Colonic mucosa (tissue), 4 donors: ENCODE measurements around the gene HERC6. TPM values are rescaled to one million over a fixed set of nuclear protein-coding genes. Genes with fewer than 3 reads are reported as not detected.

ENCODE experiments used
- DNase-seq: peaks from one replicate; pipeline ENCODE4 v3.0.0-alpha.2; 2020
- H3K27ac ChIP-seq: fragments of 200-600 bp; one replicate; pipeline ENCODE4 v1.8.0; 2021
- H3K27me3 ChIP-seq: fragments of 200-600 bp; one replicate; pipeline ENCODE4 v1.8.0; 2021
- H3K36me3 ChIP-seq: fragments of 200-600 bp; one replicate; pipeline ENCODE4 v1.8.0; 2021
- H3K4me1 ChIP-seq: fragments of 200-600 bp; one replicate; pipeline ENCODE4 v1.8.0; 2021; ENCODE audit warnings: mild to moderate bottlenecking
- H3K4me3 ChIP-seq: fragments of 200-600 bp; one replicate; pipeline ENCODE4 v1.8.0; 2021
- H3K9ac ChIP-seq, 2 donors: one replicate each; pipeline ENCODE4 v1.7.0; 2013; ENCODE audit warnings: control low read depth in 2 of 2, low read depth in 2 of 2, low read length in 2 of 2
- H3K9me3 ChIP-seq: fragments of 200-600 bp; one replicate; pipeline ENCODE4 v1.8.0; 2021
- CTCF ChIP-seq: fragments of 200-600 bp; IDR thresholded peaks from one replicate; pipeline ENCODE4 v1.8.0; 2022; ENCODE audit warnings: antibody characterized with exemption, mild to moderate bottlenecking
- intact Hi-C: fragments of 100-400 bp; cut with DNase I; formaldehyde crosslinking; loops from one replicate; pipeline ENCODE4 v1.14.1; 2022
- total RNA-seq, 2 donors: library from RNA; stranded (reverse); fragmentation: NEBNext Ultra II Directional in 1 of 2; extraction: Animal tissue kit (Norgen Biotek cat#: 25700) in 1 of 2; gene quantifications; one replicate each; pipeline ENCODE4 v1.2.1, GENCODE V29; 2021
- donor health status: healthy.
- donor health status: DM: no; HTN: no; CAD: no.
- donor health status: DM: no; HTN: no; CAD: no.

The HERC6 gene
- total RNA-seq, 2 donors from 2014 or later = 6.2 to 6.3 TPM

DNA sequence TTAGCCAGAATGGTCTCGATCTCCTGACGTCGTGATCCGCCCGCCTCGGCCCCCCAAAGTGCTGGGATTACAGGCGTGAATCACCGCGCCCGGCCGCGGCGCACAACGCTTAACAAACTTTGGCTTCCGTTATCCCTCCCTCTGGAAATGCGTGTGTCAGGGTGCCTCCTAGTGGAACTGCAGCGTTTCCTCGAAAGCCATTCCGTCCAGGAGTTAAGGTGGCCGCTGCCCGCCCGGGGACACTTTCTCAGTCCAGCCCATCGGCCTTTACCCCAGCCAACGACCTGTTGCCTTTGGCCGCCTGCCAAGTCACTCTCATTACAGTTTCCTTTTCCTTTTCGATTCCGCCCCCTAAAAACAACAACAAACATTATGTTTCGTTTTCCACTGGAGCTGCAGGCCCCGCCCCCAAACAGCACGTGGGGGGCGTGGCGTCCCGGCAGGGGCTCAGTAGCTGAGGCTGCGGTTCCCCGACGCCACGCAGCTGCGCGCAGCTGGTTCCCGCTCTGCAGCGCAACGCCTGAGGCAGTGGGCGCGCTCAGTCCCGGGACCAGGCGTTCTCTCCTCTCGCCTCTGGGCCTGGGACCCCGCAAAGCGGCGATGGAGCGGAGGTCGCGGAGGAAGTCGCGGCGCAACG, 78.1 kb downstream of the HERC6 start, which contains the start of gene HERC5:
TSS of gene HERC5 (plus strand) at position 450 of the 637 bp plus-strand sequence. CDS start at position 601, 151 bp downstream.
- Histone ChIP-seq H3K4me3 (peak within 1 kb of the TSS; percentile 81), H3K27me3 (no peaks in the 10 kb centered on the region), H3K9ac (peak within 1 kb of the TSS in 1 of 2 donors; percentile 71), H3K36me3 (no peaks in the 10 kb centered on the region), H3K27ac (peak within 1 kb of the TSS; percentile 63), H3K9me3 (no peaks in the 10 kb centered on the region), H3K4me1 (no peaks in the 10 kb centered on the region)
- intact Hi-C loops = loop anchor here (2.0 to 10.0 kb wide), 3 partner anchors 56 to 422 kb away; no protein-coding TSS in a partner anchor
- peak; percentile 34 for TF ChIP-seq CTCF
- peak; percentile 94 for DNase-seq

GRCh38 chr4:88457307-88458103, 78.9 kb downstream of the HERC6 start:
- DNase-seq = peak; percentile 41
- intact Hi-C loops = loop anchor here (2.0 to 10.0 kb wide), 3 partner anchors 55 to 423 kb away; no protein-coding TSS in a partner anchor

GRCh38 chr4:88458104-88458740, 79.6 kb downstream of the HERC6 start:
- no peaks in the 10 kb centered on the region for H3K9me3 ChIP-seq
- DNase-seq = no peak
- H3K4me3 ChIP-seq = peak overlapping the region; percentile 81
- H3K9ac ChIP-seq = no peak overlapping the region
- no peaks in the 10 kb centered on the region for H3K36me3 ChIP-seq
- no peak overlapping the region for H3K27ac ChIP-seq
- no peak for TF ChIP-seq CTCF
- H3K27me3 ChIP-seq = no peaks in the 10 kb centered on the region
- intact Hi-C loops = loop anchor here (5.0 to 10.0 kb wide), 2 partner anchors 54 to 423 kb away; no protein-coding TSS in a partner anchor
- H3K4me1 ChIP-seq = no peaks in the 10 kb centered on the region

More at GRCh38 chr4:88457307-88458103, 78.9 kb downstream of the HERC6 start:
- TF ChIP-seq CTCF = no peak
- peak overlapping the region in 1 of 2 donors; percentile 70 for H3K9ac ChIP-seq
- H3K36me3 ChIP-seq = no peaks in the 10 kb centered on the region
- no peaks in the 10 kb centered on the region for H3K9me3 ChIP-seq
- H3K27me3 ChIP-seq = no peaks in the 10 kb centered on the region
- H3K4me1 ChIP-seq = no peaks in the 10 kb centered on the region
- H3K4me3 ChIP-seq = peak overlapping the region; percentile 81
- H3K27ac ChIP-seq = peak overlapping the region; percentile 63

GRCh38 chr4:88465653-88466192, 87.1 kb downstream of the HERC6 start:
- Histone ChIP-seq H3K4me1 (no peaks in the 10 kb centered on the region), H3K9ac (no peak overlapping the region), H3K27ac (no peak overlapping the region), H3K9me3 (no peaks in the 10 kb centered on the region), H3K27me3 (no peaks in the 10 kb centered on the region), H3K4me3 (no peak overlapping the region), H3K36me3 (no peaks in the 10 kb centered on the region)
- intact Hi-C loops = no loop called here
- no peak for DNase-seq
- TF ChIP-seq CTCF = no peak

GRCh38 chr4:88467392-88467791, 88.7 kb downstream of the HERC6 start:
- Histone ChIP-seq H3K9ac (no peak overlapping the region), H3K4me1 (no peaks in the 10 kb centered on the region), H3K36me3 (no peaks in the 10 kb centered on the region), H3K27me3 (no peaks in the 10 kb centered on the region), H3K4me3 (no peak overlapping the region), H3K9me3 (no peaks in the 10 kb centered on the region), H3K27ac (no peak overlapping the region)
- no peak for TF ChIP-seq CTCF
- DNase-seq = no peak
- intact Hi-C loops = no loop called here
